OCI-LY7 (cell line): ENCODE results near the gene RPS24. TPM values are rescaled to one million over a fixed set of nuclear protein-coding genes. Genes with fewer than 3 reads are reported as not detected.
"Not testable (repeated sequence)": the region's sequence is repeated elsewhere in the genome, so short reads cannot be mapped to it uniquely, and the experiment has no call there.

Source experiments
- BruUV-seq: library from RNA; stranded (reverse); fragments of 400-500 nt; replicated peaks from 2 replicates; lab custom pipeline; 2021; lab: Mats Ljungman, UMichigan
- CTCF ChIA-PET: fragments of 300-600 bp; sonication (Branson Sonifier 250); formaldehyde crosslinking; loops from one replicate; lab custom pipeline; 2022; ENCODE audit warnings: antibody characterized with exemption; ENCODE audit not compliant: unreplicated experiment; lab: Charles Lee
- POLR2A ChIA-PET: fragments of 300-600 bp; sonication (Branson Sonifier 250); formaldehyde crosslinking; loops from one replicate; lab custom pipeline; 2022; ENCODE audit warnings: antibody characterized with exemption; lab: Charles Lee
- DNase-seq: peaks from one replicate; pipeline ENCODE4 v3.0.0-alpha.2; 2015; ENCODE audit warnings: low spot score
- H2AFZ ChIP-seq: fragments of 200-600 bp; sonication (generic), shearing (Covaris generic); 2 replicates; pipeline ENCODE4 v1.6.1; 2014; ENCODE audit warnings: mild to moderate bottlenecking, antibody characterized with exemption, low read length, moderate library complexity
- H3K27ac ChIP-seq: fragments of 200-600 bp; sonication (generic); 2 replicates; pipeline ENCODE4 v1.5.1; 2014; ENCODE audit warnings: mixed run types, low read depth, mild to moderate bottlenecking, moderate library complexity, low read length, inconsistent platforms; ENCODE audit not compliant: poor library complexity, severe bottlenecking
- H3K36me3 ChIP-seq: fragments of 200-600 bp; sonication (generic); 2 replicates; pipeline ENCODE4 v1.6.1; 2014; ENCODE audit warnings: mild to moderate bottlenecking, antibody characterized with exemption, low read length, moderate library complexity, mixed read lengths; ENCODE audit not compliant: insufficient read depth
- H3K4me1 ChIP-seq: fragments of 200-600 bp; sonication (generic); 2 replicates; pipeline ENCODE4 v1.5.1; 2014; ENCODE audit warnings: mild to moderate bottlenecking, low read length; ENCODE audit not compliant: insufficient read depth, poor library complexity, severe bottlenecking
- H3K4me2 ChIP-seq: fragments of 200-600 bp; sonication (generic); 2 replicates; pipeline ENCODE4 v1.6.1; 2014; ENCODE audit warnings: mild to moderate bottlenecking, low read length
- H3K4me3 ChIP-seq: fragments of 200-600 bp; sonication (generic); 2 replicates; pipeline ENCODE4 v1.5.1; 2014; ENCODE audit warnings: mild to moderate bottlenecking, low read depth, low read length; ENCODE audit not compliant: poor library complexity, severe bottlenecking
- H3K79me2 ChIP-seq: fragments of 200-600 bp; sonication (generic); 2 replicates; pipeline ENCODE4 v1.6.1; 2016; ENCODE audit warnings: low read depth, mild to moderate bottlenecking, low read length, moderate library complexity, mixed read lengths; ENCODE audit not compliant: insufficient read depth
- H3K9me2 ChIP-seq: fragments of 200-600 bp; sonication (generic); 2 replicates; pipeline ENCODE4 v1.6.1; 2016; ENCODE audit warnings: mild to moderate bottlenecking, low read length, mixed read lengths; ENCODE audit not compliant: insufficient read depth
- H3K9me3 ChIP-seq: fragments of 200-600 bp; sonication (generic); 2 replicates; pipeline ENCODE4 v1.6.1; 2014; ENCODE audit warnings: mild to moderate bottlenecking, mixed run types, low read length, mixed read lengths
- H4K20me1 ChIP-seq: fragments of 200-600 bp; sonication (generic); 2 replicates; pipeline ENCODE4 v1.6.1; 2014; ENCODE audit warnings: mild to moderate bottlenecking, antibody characterized with exemption, low read length, moderate library complexity, mixed read lengths; ENCODE audit not compliant: insufficient read depth
- CTCF ChIP-seq: fragments of 200-600 bp; sonication (generic); conservative IDR thresholded peaks from 2 replicates; pipeline ENCODE4 v1.5.1; 2014; ENCODE audit warnings: mild to moderate bottlenecking, antibody characterized with exemption, low read length, moderate library complexity, mixed read lengths
- EZH2phosphoT487 ChIP-seq: fragments of 200-600 bp; sonication (generic); IDR thresholded peaks from 2 replicates; pipeline ENCODE4 v1.6.1; 2018; ENCODE audit warnings: low read depth, borderline replicate concordance, mild to moderate bottlenecking, mixed run types, antibody characterized with exemption, low read length, moderate library complexity, mixed read lengths
- intact Hi-C: fragments of 100-400 bp; cut with micrococcal nuclease; formaldehyde crosslinking; loops from one replicate; pipeline ENCODE4 v1.10.0; 2022; ENCODE audit not compliant: unreplicated experiment
- total RNA-seq, 2 experiments: library from RNA; depleted of rRNA in 1 of 2; stranded (reverse); fragments of >200 nt in 1 of 2; shearing (Covaris generic) in 1 of 2; gene quantifications; 2 replicates each; pipeline ENCODE4 v1.2.3, GENCODE V29; 2014 to 2022

Gene RPS24
- total RNA-seq, 2 experiments from 2014 or later, result 2,059 to 3,395 TPM

- TF ChIP-seq CTCF, result no peak
- TF ChIP-seq EZH2phosphoT487, result no peak
- Histone ChIP-seq H3K9me2 (no peaks in the 10 kb centered on the region), H3K4me2 (no peak overlapping the region), H2AFZ (no peak overlapping the region), H3K4me3 (no peak overlapping the region), H4K20me1 (no peaks in the 10 kb centered on the region), H3K4me1 (no peaks in the 10 kb centered on the region), H3K27ac (no peak overlapping the region), H3K79me2 (no peaks in the 10 kb centered on the region), H3K9me3 (no peaks in the 10 kb centered on the region), H3K36me3 (no peaks in the 10 kb centered on the region)
- BruUV-seq, result no TSS peak
- ChIA-PET CTCF (no interaction called here), POLR2A (no interaction called here)
- intact Hi-C loops, result no loop called here
- no peak for DNase-seq
Measured at GRCh38 chr10:78059906-78060702, 26.4 kb downstream of the RPS24 start.

- Histone ChIP-seq H4K20me1 (no peaks in the 10 kb centered on the region), H3K79me2 (no peaks in the 10 kb centered on the region), H3K9me3 (no peaks in the 10 kb centered on the region), H3K4me3 (no peak overlapping the region), H3K4me1 (no peaks in the 10 kb centered on the region), H3K36me3 (no peaks in the 10 kb centered on the region), H3K27ac (no peak overlapping the region), H2AFZ (no peak overlapping the region), H3K9me2 (no peaks in the 10 kb centered on the region), H3K4me2 (no peak overlapping the region)
- DNase-seq, result no peak
- ChIA-PET CTCF (interaction anchor here (0.6 kb wide), 1 partner anchor 29 kb away, joined by 4 read pairs; the partner anchor contains the start of gene RPS24), POLR2A (no interaction called here)
- TF ChIP-seq CTCF, result no peak
- TF ChIP-seq EZH2phosphoT487, result no peak
- BruUV-seq, result no TSS peak
- intact Hi-C loops, result no loop called here
Measured at GRCh38 chr10:78062296-78062695, 28.6 kb downstream of the RPS24 start.

- ChIA-PET POLR2A (no interaction called here), CTCF (no interaction called here)
- Histone ChIP-seq H3K4me2 (no peak overlapping the region), H3K4me1 (no peaks in the 10 kb centered on the region), H4K20me1 (no peaks in the 10 kb centered on the region), H3K9me2 (no peaks in the 10 kb centered on the region), H3K9me3 (no peaks in the 10 kb centered on the region), H2AFZ (no peak overlapping the region), H3K36me3 (no peaks in the 10 kb centered on the region), H3K79me2 (no peaks in the 10 kb centered on the region), H3K27ac (no peak overlapping the region), H3K4me3 (no peak overlapping the region)
- no TSS peak for BruUV-seq
- TF ChIP-seq EZH2phosphoT487 (no peak), CTCF (no peak)
- no peak for DNase-seq
- intact Hi-C loops, result no loop called here
Measured at GRCh38 chr10:78063236-78063635, 29.6 kb downstream of the RPS24 start.

- CTCF ChIA-PET, result not testable (repeated sequence)
Measured at GRCh38 chr10:78064919-78065318, 31.3 kb downstream of the RPS24 start.

More at GRCh38 chr10:78064919-78065318, 31.3 kb downstream of the RPS24 start:
- H3K4me1 ChIP-seq, H3K4me2 ChIP-seq, H3K4me3 ChIP-seq, H3K9me2 ChIP-seq, H2AFZ ChIP-seq, POLR2A ChIA-PET, H4K20me1 ChIP-seq, H3K36me3 ChIP-seq, DNase-seq, H3K27ac ChIP-seq, BruUV-seq, H3K9me3 ChIP-seq, H3K79me2 ChIP-seq, intact Hi-C loops: not testable (repeated sequence)
